PC-9 (cell line): ENCODE measurements around the gene SIK3. TPM values are rescaled to one million over a fixed set of nuclear protein-coding genes. Genes with fewer than 3 reads are reported as not detected.

Source experiments
- BruUV-seq: library from RNA; stranded (reverse); fragments of 400-500 nt; replicated peaks from 2 replicates; lab custom pipeline; 2021; lab: Mats Ljungman, UMichigan
- CTCF ChIA-PET: fragments of 300-600 bp; sonication (Branson Sonifier 250); formaldehyde crosslinking; loops from one replicate; lab custom pipeline; 2022; ENCODE audit warnings: antibody characterized with exemption; lab: Charles Lee
- POLR2A ChIA-PET: fragments of 300-600 bp; sonication (Branson Sonifier 250); formaldehyde crosslinking; loops from one replicate; lab custom pipeline; 2022; ENCODE audit warnings: antibody characterized with exemption; ENCODE audit not compliant: unreplicated experiment; lab: Charles Lee
- DNase-seq, 2 experiments: peaks; one replicate each; pipeline versions ENCODE4 v3.0.0 to v3.0.0-alpha.2; 2015 to 2022; ENCODE audit warnings: mixed read lengths in 1 of 2
- H2AFZ ChIP-seq: fragments of 200-600 bp; sonication (generic); 2 replicates; pipeline ENCODE4 v1.8.1; 2017; ENCODE audit warnings: antibody characterized with exemption
- H3F3A ChIP-seq: fragments of 200-600 bp; sonication (generic); 2 replicates; pipeline ENCODE4 v1.8.1; 2017; ENCODE audit warnings: antibody characterized with exemption, mild to moderate bottlenecking, low read depth; ENCODE audit not compliant: insufficient read depth
- H3K27ac ChIP-seq: fragments of 200-600 bp; sonication (generic); 2 replicates; pipeline ENCODE4 v1.6.1; 2016; ENCODE audit warnings: mixed run types
- H3K27me3 ChIP-seq: fragments of 200-600 bp; sonication (generic); 2 replicates; pipeline ENCODE4 v1.6.1; 2016; ENCODE audit warnings: low read depth, mixed run types; ENCODE audit not compliant: insufficient read depth
- H3K36me3 ChIP-seq: fragments of 200-600 bp; sonication (generic); 2 replicates; pipeline ENCODE4 v1.6.1; 2016; ENCODE audit warnings: low read depth, mixed run types
- H3K4me1 ChIP-seq: fragments of 200-600 bp; sonication (generic); replicated peaks from 2 replicates; pipeline ENCODE4 v1.6.1; 2016; ENCODE audit warnings: mixed run types; ENCODE audit not compliant: insufficient read depth
- H3K4me2 ChIP-seq: fragments of 200-600 bp; sonication (generic); 2 replicates; pipeline ENCODE4 v1.6.1; 2017; ENCODE audit warnings: mixed run types
- H3K4me3 ChIP-seq: fragments of 200-600 bp; sonication (generic); 2 replicates; pipeline ENCODE4 v1.6.1; 2016; ENCODE audit warnings: mixed run types
- H3K79me2 ChIP-seq: fragments of 200-600 bp; sonication (generic); 2 replicates; pipeline ENCODE4 v1.6.1; 2017; ENCODE audit warnings: low read depth, mixed run types
- H3K9me2 ChIP-seq: fragments of 200-600 bp; sonication (generic); 2 replicates; pipeline ENCODE4 v1.8.1; 2017; ENCODE audit warnings: mild to moderate bottlenecking; ENCODE audit not compliant: insufficient read depth
- H3K9me3 ChIP-seq: fragments of 200-600 bp; sonication (generic); 2 replicates; pipeline ENCODE4 v1.8.1; 2016; ENCODE audit warnings: low read depth; ENCODE audit not compliant: insufficient read depth
- H4K20me1 ChIP-seq: fragments of 200-600 bp; sonication (generic); 2 replicates; pipeline ENCODE4 v1.8.1; 2017; ENCODE audit not compliant: insufficient read depth
- EZH2 ChIP-seq: fragments of 200-600 bp; sonication (generic); IDR thresholded peaks from 2 replicates; pipeline ENCODE4 v1.8.0; 2017; ENCODE audit warnings: antibody characterized with exemption, low read depth
- intact Hi-C: fragments of 100-400 bp; cut with micrococcal nuclease; formaldehyde crosslinking; loops from one replicate; pipeline ENCODE4 v1.10.0; 2022; ENCODE audit not compliant: unreplicated experiment
- total RNA-seq: library from RNA; stranded (reverse); gene quantifications from 2 replicates; pipeline ENCODE4 v1.2.3, GENCODE V29; 2021
- TF ChIP-seq, protein P1 (sequence below): fragments of 200-600 bp; sonication (generic); conservative IDR thresholded peaks from 2 replicates; pipeline ENCODE4 v1.6.1; 2017; ENCODE audit warnings: mixed run types, antibody characterized with exemption, mild to moderate bottlenecking, moderate library complexity

Gene SIK3
- total RNA-seq, 1 experiment from 2014 or later = 30.2 TPM

DNA sequence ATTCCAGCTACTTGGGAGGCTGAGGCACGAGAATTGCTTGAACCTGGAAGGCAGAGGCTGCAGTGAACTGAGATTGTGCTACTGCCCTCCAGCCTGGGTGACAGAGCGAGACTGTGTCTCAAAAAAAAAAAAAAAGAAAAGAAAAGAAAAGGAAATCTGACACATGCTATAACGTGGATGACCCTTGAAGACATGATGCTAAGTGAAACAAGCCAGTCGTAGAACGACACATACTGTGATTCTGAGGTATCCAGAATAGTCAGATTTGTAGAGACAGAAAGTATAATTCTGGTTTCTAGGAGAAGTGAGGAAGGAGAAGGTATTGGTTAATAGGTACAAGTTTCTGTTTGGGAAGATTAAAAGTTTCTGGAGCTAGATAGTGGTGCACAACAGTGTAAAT lies 299.9 kb downstream of the SIK3 start:
- intact Hi-C loops = no loop called here
- Histone ChIP-seq H3K27ac (no peak overlapping the region), H4K20me1 (no peaks in the 10 kb centered on the region), H3K4me1 (0 out of 2 replicates have a peak, but pooled peaks cover 4% of the 10 kb centered on the region), H3K4me2 (no peak overlapping the region), H3K79me2 (no peaks in the 10 kb centered on the region), H3K9me3 (no peaks in the 10 kb centered on the region), H3K9me2 (no peaks in the 10 kb centered on the region), H2AFZ (no peak overlapping the region), H3F3A (no peaks in the 10 kb centered on the region), H3K27me3 (no peaks in the 10 kb centered on the region), H3K4me3 (no peak overlapping the region), H3K36me3 (no peaks in the 10 kb centered on the region)
- no peak for TF ChIP-seq EZH2
- TF ChIP-seq, protein P1, sequence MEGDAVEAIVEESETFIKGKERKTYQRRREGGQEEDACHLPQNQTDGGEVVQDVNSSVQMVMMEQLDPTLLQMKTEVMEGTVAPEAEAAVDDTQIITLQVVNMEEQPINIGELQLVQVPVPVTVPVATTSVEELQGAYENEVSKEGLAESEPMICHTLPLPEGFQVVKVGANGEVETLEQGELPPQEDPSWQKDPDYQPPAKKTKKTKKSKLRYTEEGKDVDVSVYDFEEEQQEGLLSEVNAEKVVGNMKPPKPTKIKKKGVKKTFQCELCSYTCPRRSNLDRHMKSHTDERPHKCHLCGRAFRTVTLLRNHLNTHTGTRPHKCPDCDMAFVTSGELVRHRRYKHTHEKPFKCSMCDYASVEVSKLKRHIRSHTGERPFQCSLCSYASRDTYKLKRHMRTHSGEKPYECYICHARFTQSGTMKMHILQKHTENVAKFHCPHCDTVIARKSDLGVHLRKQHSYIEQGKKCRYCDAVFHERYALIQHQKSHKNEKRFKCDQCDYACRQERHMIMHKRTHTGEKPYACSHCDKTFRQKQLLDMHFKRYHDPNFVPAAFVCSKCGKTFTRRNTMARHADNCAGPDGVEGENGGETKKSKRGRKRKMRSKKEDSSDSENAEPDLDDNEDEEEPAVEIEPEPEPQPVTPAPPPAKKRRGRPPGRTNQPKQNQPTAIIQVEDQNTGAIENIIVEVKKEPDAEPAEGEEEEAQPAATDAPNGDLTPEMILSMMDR = no peak
- ChIA-PET CTCF (no interaction called here), POLR2A (no interaction called here)
- no TSS peak for BruUV-seq
- DNase-seq = no peak

DNA sequence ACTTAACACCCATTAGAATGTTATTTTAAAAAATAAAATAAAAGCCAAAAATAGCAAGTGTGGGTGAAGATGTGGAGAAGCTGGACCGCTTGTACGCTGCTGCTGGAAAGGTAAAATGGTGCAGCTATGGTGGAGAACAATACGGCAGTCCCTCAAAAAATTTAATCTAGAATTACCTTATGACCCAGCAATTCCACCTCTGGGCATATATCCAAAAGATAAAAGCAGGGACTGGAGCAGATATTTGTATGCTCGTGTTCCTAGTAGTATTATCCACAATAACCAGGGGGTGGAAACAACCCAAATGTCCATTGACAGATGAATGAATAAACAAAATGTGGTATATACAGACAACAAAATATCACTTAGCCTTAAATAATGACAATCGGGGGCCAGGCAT lies 300.4 kb downstream of the SIK3 start:
- DNase-seq = no peak
- H3K4me3 ChIP-seq = no peak overlapping the region
- CTCF ChIA-PET = no interaction called here
- BruUV-seq = no TSS peak
- TF ChIP-seq, protein P1 = no peak
- TF ChIP-seq EZH2 = no peak
- H3K4me2 ChIP-seq = no peak overlapping the region
- intact Hi-C loops = no loop called here
- peaks cover 2% of the 10 kb centered on the region for H3F3A ChIP-seq
- H3K36me3 ChIP-seq = no peaks in the 10 kb centered on the region
- H2AFZ ChIP-seq = no peak overlapping the region
- no peaks in the 10 kb centered on the region for H3K27me3 ChIP-seq
- H3K27ac ChIP-seq = no peak overlapping the region
- no peaks in the 10 kb centered on the region for H3K79me2 ChIP-seq
- no peaks in the 10 kb centered on the region for H3K9me2 ChIP-seq
- POLR2A ChIA-PET = no interaction called here
- no peaks in the 10 kb centered on the region for H3K9me3 ChIP-seq
- peaks cover 9% of the 10 kb centered on the region; the same call in 1 of the 2 replicates for H3K4me1 ChIP-seq
- no peaks in the 10 kb centered on the region for H4K20me1 ChIP-seq

DNA sequence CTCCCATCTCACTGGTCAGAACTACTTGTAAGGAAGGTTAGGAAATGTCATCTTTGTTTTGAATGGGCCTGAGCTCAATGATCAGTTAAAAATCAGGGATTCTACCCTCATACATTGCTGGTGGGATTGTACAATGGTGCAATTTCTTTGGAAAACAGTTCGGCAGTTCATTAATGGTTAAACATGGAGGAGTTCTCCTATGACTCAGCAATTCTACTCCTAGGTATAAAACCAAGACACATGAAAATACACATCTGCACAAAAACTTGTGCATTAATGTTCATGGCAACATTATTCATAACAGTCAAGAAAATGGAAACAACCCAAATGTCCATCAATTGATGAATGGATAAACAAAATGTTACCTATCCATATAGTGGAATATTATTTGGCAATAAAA lies 301.7 kb downstream of the SIK3 start:
- H3K36me3 ChIP-seq = no peaks in the 10 kb centered on the region
- no peaks in the 10 kb centered on the region for H3K79me2 ChIP-seq
- no peak overlapping the region for H2AFZ ChIP-seq
- H3F3A ChIP-seq = peaks cover 5% of the 10 kb centered on the region
- DNase-seq = no peak
- H4K20me1 ChIP-seq = no peaks in the 10 kb centered on the region
- intact Hi-C loops = no loop called here
- H3K9me3 ChIP-seq = no peaks in the 10 kb centered on the region
- H3K27me3 ChIP-seq = no peaks in the 10 kb centered on the region
- BruUV-seq = no TSS peak
- ChIA-PET POLR2A (no interaction called here), CTCF (interaction anchor here (0.7 kb wide), 1 partner anchor 700 kb away, joined by 3 read pairs; no protein-coding TSS in a partner anchor)
- H3K4me3 ChIP-seq = no peak overlapping the region
- TF ChIP-seq EZH2 = no peak
- TF ChIP-seq, protein P1 = no peak
- no peak overlapping the region for H3K4me2 ChIP-seq
- peaks cover 12% of the 10 kb centered on the region; the same call in 1 of the 2 replicates for H3K4me1 ChIP-seq
- no peak overlapping the region for H3K27ac ChIP-seq
- H3K9me2 ChIP-seq = no peaks in the 10 kb centered on the region
